Astrocyte (in vitro differentiated cells and primary cell): ENCODE measurements around the gene LATS2. TPM values are rescaled to one million over a fixed set of nuclear protein-coding genes. Genes with fewer than 3 reads are reported as not detected.
A peak's percentile ranks its signal among the peaks of the same experiment; 100 is the strongest.

ENCODE experiments used
- DNase-seq: peaks from one replicate; pipeline ENCODE4 v3.0.0-alpha.2; 2010; ENCODE audit warnings: low read depth
- FAIRE-seq: peaks from 2 replicates; lab custom pipeline; 2011; peaks lifted over from hg19 to GRCh38; lab: Jason Lieb, UNC
- H2AFZ ChIP-seq: 2 replicates; pipeline ENCODE4 v1.6.0; 2012; ENCODE audit warnings: low read depth, low read length, inconsistent platforms
- H3K27ac ChIP-seq: 2 replicates; pipeline ENCODE4 v1.5.1; 2011; ENCODE audit warnings: low read depth, low read length, inconsistent platforms
- H3K27me3 ChIP-seq: 2 replicates; pipeline ENCODE4 v1.6.0; 2011; ENCODE audit warnings: low read length, inconsistent platforms; ENCODE audit not compliant: insufficient read depth
- H3K36me3 ChIP-seq: 2 replicates; pipeline ENCODE4 v1.5.1; 2011; ENCODE audit warnings: low read length, inconsistent platforms; ENCODE audit not compliant: insufficient read depth
- H3K4me1 ChIP-seq: 2 replicates; pipeline ENCODE4 v1.5.1; 2011; ENCODE audit warnings: low read length, inconsistent platforms; ENCODE audit not compliant: insufficient read depth
- H3K4me2 ChIP-seq: 2 replicates; pipeline ENCODE4 v1.6.0; 2012; ENCODE audit warnings: low read length, inconsistent platforms
- H3K4me3 ChIP-seq: 2 replicates; pipeline ENCODE4 v1.5.1; 2011; ENCODE audit warnings: low read depth, mild to moderate bottlenecking, low read length, inconsistent platforms; ENCODE audit not compliant: insufficient read depth
- H3K79me2 ChIP-seq: 2 replicates; pipeline ENCODE4 v1.6.0; 2012; ENCODE audit warnings: mild to moderate bottlenecking, low read length, inconsistent platforms; ENCODE audit not compliant: insufficient read depth
- H3K9ac ChIP-seq: 2 replicates; pipeline ENCODE4 v1.6.0; 2012; ENCODE audit warnings: mild to moderate bottlenecking, low read length, inconsistent platforms
- H3K9me3 ChIP-seq: 2 replicates; pipeline ENCODE4 v1.5.1; 2012; ENCODE audit warnings: low read depth, mild to moderate bottlenecking, low read length, inconsistent platforms; ENCODE audit not compliant: insufficient read depth
- H4K20me1 ChIP-seq: 2 replicates; pipeline ENCODE4 v1.6.0; 2012; ENCODE audit warnings: low read length, inconsistent platforms; ENCODE audit not compliant: insufficient read depth
- H3K27ac Mint-ChIP-seq: one replicate; pipeline ENCODE4 v1.8.0; 2021; ENCODE audit warnings: mild to moderate bottlenecking, mixed read lengths; ENCODE audit not compliant: unreplicated experiment
- H3K27me3 Mint-ChIP-seq: one replicate; pipeline ENCODE4 v1.8.0; 2021; ENCODE audit warnings: low read depth, mixed read lengths; ENCODE audit not compliant: unreplicated experiment
- H3K36me3 Mint-ChIP-seq: one replicate; pipeline ENCODE4 v1.8.0; 2021; ENCODE audit warnings: low read depth, mixed read lengths; ENCODE audit not compliant: unreplicated experiment
- H3K4me1 Mint-ChIP-seq: one replicate; pipeline ENCODE4 v1.8.0; 2021; ENCODE audit warnings: low read depth, mixed read lengths; ENCODE audit not compliant: unreplicated experiment
- H3K4me3 Mint-ChIP-seq: one replicate; pipeline ENCODE4 v1.8.0; 2021; ENCODE audit warnings: mild to moderate bottlenecking, moderate library complexity, mixed read lengths; ENCODE audit not compliant: unreplicated experiment
- H3K9me3 Mint-ChIP-seq: one replicate; pipeline ENCODE4 v1.8.0; 2021; ENCODE audit warnings: mild to moderate bottlenecking, mixed read lengths; ENCODE audit not compliant: unreplicated experiment
- CTCF ChIP-seq: IDR thresholded peaks from 2 replicates; pipeline ENCODE4 v1.5.1; 2011; ENCODE audit warnings: low read depth, mild to moderate bottlenecking, inconsistent platforms, low read length, moderate library complexity; ENCODE audit not compliant: insufficient read depth
- EZH2 ChIP-seq: IDR thresholded peaks from 2 replicates; pipeline ENCODE4 v1.6.1; 2012; ENCODE audit warnings: mild to moderate bottlenecking, low read length, inconsistent platforms; ENCODE audit not compliant: insufficient read depth
- total RNA-seq: library from RNA; stranded (reverse); gene quantifications from 2 replicates; pipeline ENCODE4 v1.2.1, GENCODE V29; 2021

The LATS2 gene
- total RNA-seq, 1 donor from 2014 or later: 46.7 TPM

- H3K27ac ChIP-seq: no peak overlapping the region
- no peak overlapping the region for H3K9ac ChIP-seq
- H3K27ac Mint-ChIP-seq: no peak overlapping the region
- TF ChIP-seq CTCF (no peak), EZH2 (no peak)
- H4K20me1 ChIP-seq: peaks cover 93% of the 10 kb centered on the region
- peaks cover 18% of the 10 kb centered on the region for H3K4me1 ChIP-seq
- FAIRE-seq: no peak
- H3K9me3 Mint-ChIP-seq: no peaks in the 10 kb centered on the region
- H3K36me3 Mint-ChIP-seq: peaks cover 13% of the 10 kb centered on the region
- no peak for DNase-seq
- no peaks in the 10 kb centered on the region for H3K27me3 Mint-ChIP-seq
- no peaks in the 10 kb centered on the region for H3K9me3 ChIP-seq
- H3K4me3 ChIP-seq: no peak overlapping the region
- H3K27me3 ChIP-seq: no peaks in the 10 kb centered on the region
- peaks cover 28% of the 10 kb centered on the region for H3K4me1 Mint-ChIP-seq
- H3K4me3 Mint-ChIP-seq: no peak overlapping the region
- peaks cover 98% of the 10 kb centered on the region for H3K79me2 ChIP-seq
- peaks cover 7% of the 10 kb centered on the region for H3K36me3 ChIP-seq
- no peak overlapping the region for H3K4me2 ChIP-seq
- no peak overlapping the region for H2AFZ ChIP-seq
These were observed 21.1 kb downstream of the LATS2 start for GRCh38 chr13:21040120-21040826.

DNA sequence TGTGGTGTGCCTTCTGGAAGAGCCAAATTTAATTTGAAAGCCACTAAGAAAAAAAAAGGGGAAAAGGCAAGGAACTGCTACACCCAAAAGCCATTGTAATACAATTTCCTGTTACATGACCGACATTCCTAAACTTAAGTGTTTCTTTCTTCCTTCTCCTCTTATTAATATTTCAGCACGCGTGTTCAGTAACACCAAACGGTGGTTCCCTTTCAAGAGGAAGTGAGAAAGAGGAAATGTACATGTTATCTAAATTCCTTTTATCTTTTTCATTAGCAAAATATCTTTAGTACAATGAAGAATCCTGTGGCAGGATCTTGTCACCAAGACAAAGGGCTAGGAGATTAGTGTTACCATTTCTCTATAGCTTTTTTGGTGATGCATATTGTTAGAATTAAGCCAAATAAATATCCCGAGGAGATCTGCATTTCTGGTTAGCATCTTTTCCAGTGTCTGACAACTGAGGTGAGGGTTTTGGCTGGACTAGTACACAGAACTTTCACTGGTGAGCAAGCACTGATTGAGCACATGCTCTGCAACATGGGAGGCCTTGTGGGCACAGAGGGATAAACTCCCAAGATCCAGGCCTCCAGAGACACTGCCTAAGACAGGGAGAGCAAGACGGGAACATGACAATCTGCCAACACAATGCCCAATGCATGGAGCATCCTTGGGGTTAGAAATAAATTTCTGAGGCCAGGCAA is 22.1 kb downstream of the LATS2 start:
- no peaks in the 10 kb centered on the region for H3K27me3 Mint-ChIP-seq
- no peak overlapping the region for H3K27ac ChIP-seq
- no peak overlapping the region for H3K4me3 ChIP-seq
- peaks cover 98% of the 10 kb centered on the region for H3K79me2 ChIP-seq
- no peaks in the 10 kb centered on the region for H3K9me3 Mint-ChIP-seq
- TF ChIP-seq EZH2 (no peak), CTCF (no peak)
- H3K27me3 ChIP-seq: no peaks in the 10 kb centered on the region
- H4K20me1 ChIP-seq: peaks cover 93% of the 10 kb centered on the region
- H3K36me3 Mint-ChIP-seq: peaks cover 11% of the 10 kb centered on the region
- peaks cover 2% of the 10 kb centered on the region for H3K36me3 ChIP-seq
- peaks cover 25% of the 10 kb centered on the region for H3K4me1 ChIP-seq
- H3K4me1 Mint-ChIP-seq: peaks cover 34% of the 10 kb centered on the region
- H2AFZ ChIP-seq: no peak overlapping the region
- no peak overlapping the region for H3K27ac Mint-ChIP-seq
- H3K9ac ChIP-seq: peak overlapping the region; percentile 8
- peak overlapping the region; percentile 3 for H3K4me2 ChIP-seq
- FAIRE-seq: peak; percentile 66
- no peak for DNase-seq
- H3K4me3 Mint-ChIP-seq: no peak overlapping the region
- no peaks in the 10 kb centered on the region for H3K9me3 ChIP-seq
